ENCODE data around the gene RABL6.

GRCh38 chr9:136815422-136815782 lies 7.7 kb downstream of the RABL6 start:
- TF ChIP-seq SIN3A (IDR thresholded peaks at IDR 0.05; ENCODE audit: borderline replicate concordance, insufficient read depth, low read length) (no peak), POLR2AphosphoS5 (IDR thresholded peaks at IDR 0.05; ENCODE audit: low read depth, low read length) (no peak)

Measured in PFSK-1 (cell line).